GM19035 (cell line): ENCODE measurements around the gene MICB.
"Not testable (repeated sequence)": the region's sequence is repeated elsewhere in the genome, so short reads cannot be mapped to it uniquely, and the experiment has no call there.

ENCODE experiments used
- ATAC-seq: cut with Tn5 transposase; IDR thresholded peaks from one replicate; pipeline ENCODE4 v1.9.1; 2021; ENCODE audit not compliant: unreplicated experiment

Gene MICB

DNA sequence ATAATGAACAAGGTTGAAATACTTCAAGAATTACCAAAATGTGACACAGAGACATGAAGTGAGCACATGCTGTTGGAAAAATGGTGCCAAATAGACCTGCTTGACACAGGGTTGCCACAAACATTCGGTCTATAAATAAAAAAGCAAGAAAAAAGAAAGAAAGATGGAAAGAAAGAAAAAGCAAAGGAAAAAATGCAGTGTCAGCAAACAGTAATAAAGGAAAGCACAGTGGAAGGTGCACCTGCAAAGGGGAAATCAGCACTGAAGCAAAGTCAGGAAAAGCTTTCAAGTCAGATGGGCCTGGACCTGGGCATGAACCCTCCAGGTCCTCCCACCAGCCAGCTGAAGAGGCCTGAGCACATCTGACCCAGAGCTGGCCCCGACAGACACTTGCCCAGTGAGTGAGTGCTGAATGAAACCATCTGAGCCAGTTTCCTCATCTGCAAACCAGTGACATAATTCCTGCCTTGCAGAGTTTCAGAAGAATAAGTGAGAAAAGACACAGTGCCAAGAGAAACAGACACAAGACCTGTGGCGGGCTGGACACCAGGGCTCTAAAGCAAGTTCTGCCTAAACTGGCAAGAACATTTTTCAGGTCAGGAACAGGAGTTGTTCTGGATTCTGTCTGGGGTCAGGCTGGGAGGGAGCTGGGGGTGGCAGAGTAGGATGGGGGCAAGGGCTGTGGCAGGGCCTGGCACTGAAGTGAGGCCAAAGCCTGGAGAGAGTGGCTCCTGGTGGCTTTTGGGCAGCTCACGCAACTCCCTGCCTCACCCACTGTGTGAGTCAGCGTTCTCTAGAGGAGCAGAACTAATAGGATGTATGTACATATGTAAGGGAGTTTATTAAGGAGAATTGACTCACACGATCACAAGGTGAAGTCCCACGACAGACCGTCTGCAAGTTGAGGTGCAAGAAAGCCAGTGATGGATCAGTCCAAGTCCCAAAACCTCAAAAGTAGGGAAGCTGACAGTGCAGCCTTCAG lies 23.9 kb upstream of the MICB start:
- ATAC-seq, result no peak

DNA sequence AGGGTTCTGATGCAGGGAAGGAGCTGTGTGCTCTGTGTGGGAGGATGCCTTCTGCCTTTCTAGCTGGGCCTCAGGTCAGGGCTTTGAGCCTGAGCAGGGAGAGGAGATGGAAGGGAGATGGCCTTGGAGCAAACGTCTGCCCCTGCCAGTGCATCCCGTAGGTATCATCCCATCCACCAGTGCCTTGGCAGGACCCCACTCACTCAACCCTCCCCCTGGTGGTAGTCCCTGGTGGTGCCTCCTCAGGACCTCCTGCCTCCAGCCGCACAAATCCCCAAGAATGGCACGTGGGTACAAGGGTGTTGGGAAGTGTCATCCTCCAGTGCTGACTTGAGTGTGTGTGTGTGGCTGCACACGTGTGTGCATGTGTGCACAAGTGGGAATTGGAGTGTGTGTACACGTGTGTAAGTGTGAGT lies 23.1 kb upstream of the MICB start:
- ATAC-seq, result no peak

GRCh38 chr6:31476515-31477139 lies 21.3 kb upstream of the MICB start:
- no peak for ATAC-seq

DNA sequence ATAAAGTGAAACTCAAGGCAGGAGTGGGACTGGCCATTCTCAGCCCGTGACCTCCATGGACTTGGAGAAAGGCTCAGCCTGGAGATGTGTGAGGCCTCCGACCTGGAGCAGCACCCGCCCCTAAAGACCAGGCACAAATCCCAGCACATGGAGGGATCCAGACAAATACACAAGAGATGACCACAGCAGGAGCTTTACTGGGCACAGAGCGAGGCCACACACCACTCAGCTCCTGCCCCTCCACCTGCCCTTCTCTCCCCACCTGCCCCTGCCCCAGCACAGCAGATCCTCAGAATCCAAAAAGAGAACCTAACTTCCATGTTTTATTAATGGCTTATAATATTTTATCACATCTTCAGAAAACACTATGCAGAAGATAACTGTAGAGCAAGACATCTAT lies 20.4 kb upstream of the MICB start:
- no peak for ATAC-seq

DNA sequence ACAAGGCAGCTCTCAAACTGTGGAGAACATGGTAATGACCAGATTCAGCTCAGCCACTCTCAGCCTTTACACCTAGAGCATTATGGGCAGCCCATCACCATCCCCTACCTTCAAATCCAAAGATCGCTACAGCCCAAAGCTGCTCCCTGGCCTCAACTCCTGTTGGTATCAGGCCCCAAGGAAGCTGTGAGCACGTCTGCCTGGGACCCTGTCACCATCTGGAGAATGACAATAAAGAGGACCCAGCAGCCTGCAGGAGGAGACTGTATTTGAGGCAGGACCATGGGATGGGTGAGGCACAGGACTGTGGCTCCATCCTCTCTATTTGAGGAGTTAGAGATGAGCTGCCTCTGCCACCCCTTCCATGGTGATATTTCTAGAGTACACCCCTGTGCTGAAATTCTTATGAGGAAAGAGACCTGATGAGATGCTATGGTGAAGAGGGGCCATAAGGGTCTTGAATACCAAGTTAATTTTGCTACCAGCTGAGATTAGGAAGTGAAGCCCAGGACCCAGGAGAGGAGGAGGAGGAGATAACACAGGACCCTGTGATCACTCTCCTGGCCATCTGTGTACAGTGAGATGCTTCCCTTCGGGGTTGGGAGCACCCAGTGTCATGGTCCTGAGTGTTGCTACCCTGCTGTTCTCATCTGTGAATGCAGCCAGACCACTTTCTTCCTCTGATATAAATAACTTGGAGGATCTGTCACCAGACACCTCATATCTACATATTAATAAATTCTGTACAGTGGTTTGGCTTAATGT lies 19.6 kb upstream of the MICB start:
- ATAC-seq, result no peak

GRCh38 chr6:31479151-31479932 lies 18.6 kb upstream of the MICB start:
- ATAC-seq, result no peak

GRCh38 chr6:31479933-31480535 lies 17.9 kb upstream of the MICB start:
- ATAC-seq, result no peak

DNA sequence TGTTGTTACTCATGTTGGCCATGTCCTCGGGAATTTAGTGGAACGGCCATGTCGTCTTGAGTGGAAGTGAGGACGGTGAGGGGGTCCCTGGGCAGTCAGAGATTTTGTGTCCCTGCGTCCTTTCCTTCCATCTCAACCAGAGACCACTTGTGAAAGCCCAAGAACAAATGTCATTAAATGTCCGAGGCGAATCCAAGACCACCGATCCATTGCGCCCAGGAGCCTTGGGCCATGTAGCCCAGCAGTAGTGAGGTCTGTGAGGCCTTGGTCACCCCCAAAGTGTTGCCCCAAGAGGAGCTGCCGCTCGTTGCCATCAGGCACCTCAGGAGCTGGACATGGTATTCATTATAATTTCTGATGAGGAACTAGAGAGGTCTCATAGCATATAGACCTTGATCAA lies 17.4 kb upstream of the MICB start:
- ATAC-seq, result no peak

- no peak for ATAC-seq
Measured at GRCh38 chr6:31483392-31483791, 14.6 kb upstream of the MICB start.

DNA sequence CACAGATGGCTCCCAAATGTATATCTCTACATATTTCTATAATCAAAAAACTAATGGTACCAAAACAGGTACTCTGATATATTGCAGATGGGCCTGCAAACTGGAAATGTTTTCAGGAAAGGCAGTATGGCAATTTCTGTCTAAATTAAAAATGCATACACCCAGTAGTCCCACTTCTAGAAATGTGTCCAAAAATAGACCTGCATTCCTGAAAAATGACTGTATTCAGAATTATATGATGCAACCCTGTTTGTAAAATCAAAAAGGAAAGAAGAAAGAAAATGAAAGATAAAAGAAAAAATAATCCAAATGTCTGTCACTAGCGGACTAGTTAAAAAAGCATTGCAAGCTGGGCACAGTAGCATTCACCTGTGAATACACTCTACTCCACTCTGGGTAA lies 12.9 kb upstream of the MICB start:
- ATAC-seq, result no peak

- not testable (repeated sequence) for ATAC-seq
Measured at GRCh38 chr6:31486065-31486837, 11.7 kb upstream of the MICB start.

- not testable (repeated sequence) for ATAC-seq
Measured at GRCh38 chr6:31487674-31488073, 10.3 kb upstream of the MICB start.

DNA sequence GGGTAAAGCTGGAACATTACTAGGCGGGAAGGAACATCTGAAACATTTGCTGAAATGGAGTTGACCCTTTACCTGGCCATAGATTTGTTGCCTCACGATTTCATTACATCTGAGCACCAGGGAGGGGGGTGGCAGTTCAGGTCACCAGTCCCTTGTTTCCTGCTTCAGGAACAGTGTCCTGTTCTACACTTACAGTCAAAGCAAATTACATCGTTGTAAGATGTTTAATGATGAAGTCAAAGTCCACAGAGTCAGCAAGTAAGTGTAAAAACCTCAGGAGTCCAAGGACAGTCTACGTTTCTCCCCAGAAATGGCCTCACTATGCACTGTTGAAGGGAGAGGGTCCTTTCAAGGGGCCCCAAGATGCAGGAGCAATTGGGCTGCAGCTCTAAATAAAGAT lies 8.9 kb upstream of the MICB start:
- no peak for ATAC-seq

DNA sequence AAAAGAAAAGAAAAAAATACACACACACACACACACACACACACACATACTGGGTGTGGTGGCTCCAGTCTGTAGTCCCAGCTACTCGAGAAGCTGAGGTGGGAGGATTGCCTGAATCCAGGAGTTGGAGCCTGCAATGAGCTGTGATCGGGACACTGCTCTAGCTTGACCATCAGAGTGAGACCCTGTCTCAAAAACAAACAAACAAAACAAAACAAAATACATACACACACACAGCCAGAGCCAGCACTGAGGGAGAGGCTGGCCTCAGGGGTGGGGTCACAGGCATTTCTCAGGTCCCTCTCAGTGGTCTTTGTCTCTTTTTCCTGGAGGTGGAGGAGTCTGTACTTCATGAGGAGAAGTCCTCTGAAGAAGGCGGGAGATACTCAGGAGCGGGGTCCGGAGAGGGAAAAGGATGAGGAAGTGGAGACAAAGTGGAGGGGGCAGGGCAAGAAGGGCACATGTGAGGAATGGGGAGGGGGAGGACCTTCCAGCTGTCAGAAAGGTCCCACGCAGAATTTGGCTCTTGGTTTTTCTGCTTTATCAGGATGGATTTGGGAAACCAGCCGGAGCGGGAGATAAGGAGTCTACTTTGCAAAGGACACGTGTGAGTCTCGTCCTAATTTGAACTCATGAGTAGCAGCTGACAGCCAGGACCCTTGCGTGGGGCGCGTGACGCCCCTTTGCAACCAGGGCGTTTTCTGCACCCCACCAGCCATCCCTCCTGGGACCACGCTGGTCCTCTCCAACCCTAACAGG lies 7.7 kb upstream of the MICB start:
- ATAC-seq, result no peak

GRCh38 chr6:31493550-31493874 lies 4.4 kb upstream of the MICB start:
- not testable (repeated sequence) for ATAC-seq

DNA sequence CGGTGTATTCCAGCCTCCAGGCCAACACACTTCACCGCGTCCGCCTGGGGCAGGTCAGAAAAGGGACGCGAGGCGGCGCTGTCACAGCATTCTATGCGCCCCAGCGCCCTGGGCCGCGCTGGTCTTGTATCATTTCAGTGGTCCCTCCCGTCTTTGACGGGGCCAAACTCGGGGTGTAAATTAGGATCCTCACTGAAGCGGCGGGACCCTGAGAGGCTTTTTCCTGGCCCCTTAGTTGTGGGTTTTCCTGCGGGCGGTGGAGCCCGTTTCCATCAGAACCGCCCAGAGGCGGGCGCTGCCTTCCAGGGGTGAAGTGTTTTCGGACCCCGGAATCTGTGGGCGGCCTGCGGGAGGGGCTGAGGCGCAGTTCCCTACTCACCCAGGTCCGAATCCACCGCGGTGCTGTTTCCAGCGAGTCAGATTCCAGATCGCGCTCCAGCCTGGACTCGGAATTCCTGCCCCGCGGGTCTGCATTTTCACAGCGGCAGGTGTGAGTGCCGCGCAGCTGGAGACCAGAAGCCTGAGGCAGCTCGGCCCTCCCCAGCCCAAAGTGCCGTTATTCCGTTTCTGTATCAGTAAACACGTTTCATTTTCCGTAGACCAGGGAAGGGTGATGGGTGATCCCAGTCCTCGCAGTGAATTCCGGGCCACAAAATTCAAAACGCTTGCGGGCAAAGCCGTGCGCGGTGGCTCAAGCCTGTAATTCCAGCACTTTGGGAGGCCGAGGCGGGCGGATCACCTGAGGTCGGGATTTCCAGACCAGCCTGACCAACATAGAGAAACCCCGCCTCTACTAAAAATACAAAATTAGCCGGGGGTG lies 3.9 kb upstream of the MICB start:
- ATAC-seq, result peak; percentile 42

GRCh38 chr6:31495580-31495979 lies 2.4 kb upstream of the MICB start:
- no peak for ATAC-seq

GRCh38 chr6:31496826-31497225 lies 1.1 kb upstream of the MICB start:
- not testable (repeated sequence) for ATAC-seq
